T follicular helper cell (primary cell): Measurements from ENCODE around the gene KANTR.
A peak's percentile ranks its signal among the peaks of the same experiment; 100 is the strongest.

Experiments
- DNase-seq: peaks from one replicate; pipeline ENCODE4 v3.0.0-alpha.2; 2020; ENCODE audit warnings: low read depth

KANTR gene

GRCh38 chrX:53081925-53082772 is 11.8 kb upstream of the KANTR start, which contains the start of gene TSPYL2:
Gene TSPYL2, plus strand, starts transcription at chrX:53082367. Its CDS starts 132 bp downstream, at chrX:53082499.
- peak; percentile 90 for DNase-seq

GRCh38 chrX:53082773-53083616 is 10.9 kb upstream of the KANTR start:
- no peak for DNase-seq

- no peak for DNase-seq
Measured at GRCh38 chrX:53084043-53084570, 9.8 kb upstream of the KANTR start.

GRCh38 chrX:53084863-53085262 is 9.1 kb upstream of the KANTR start:
- DNase-seq: no peak

- no peak for DNase-seq
Measured at GRCh38 chrX:53085661-53086229, 8.2 kb upstream of the KANTR start.

- DNase-seq: no peak
Measured at GRCh38 chrX:53086464-53086863, 7.5 kb upstream of the KANTR start.

GRCh38 chrX:53087388-53087831 is 6.5 kb upstream of the KANTR start:
- no peak for DNase-seq

GRCh38 chrX:53088136-53088974 is 5.6 kb upstream of the KANTR start:
- DNase-seq: peak; percentile 81

- DNase-seq: no peak
Measured at GRCh38 chrX:53089224-53089842, 4.6 kb upstream of the KANTR start.

GRCh38 chrX:53089925-53090324 is 4.0 kb upstream of the KANTR start:
- DNase-seq: no peak

GRCh38 chrX:53091354-53091753 is 2.6 kb upstream of the KANTR start:
- DNase-seq: no peak

- DNase-seq: peak; percentile 68
Measured at GRCh38 chrX:53093177-53093655, 726 bp upstream of the KANTR start.

GRCh38 chrX:53094582-53094905 is 602 bp downstream of the KANTR start:
- no peak for DNase-seq

- no peak for DNase-seq
Measured at GRCh38 chrX:53095796-53096195, 1.9 kb downstream of the KANTR start.

- no peak for DNase-seq
Measured at GRCh38 chrX:53114864-53115549, 21.1 kb downstream of the KANTR start.

- DNase-seq: no peak
Measured at GRCh38 chrX:53115550-53115874, 21.6 kb downstream of the KANTR start.

GRCh38 chrX:53116101-53116500 is 22.2 kb downstream of the KANTR start:
- DNase-seq: no peak

GRCh38 chrX:53122013-53122412 is 28.1 kb downstream of the KANTR start:
- no peak for DNase-seq

- DNase-seq: no peak
Measured at GRCh38 chrX:53125506-53125905, 31.6 kb downstream of the KANTR start.

- no peak for DNase-seq
Measured at GRCh38 chrX:53126377-53126776, 32.4 kb downstream of the KANTR start.
